Measurements from ENCODE around the gene CTNNAL1. TPM values are rescaled to one million over a fixed set of nuclear protein-coding genes. Genes with fewer than 3 reads are reported as not detected.
A peak's percentile ranks its signal among the peaks of the same experiment; 100 is the strongest.

CTNNAL1 gene
- total and polyA plus RNA-seq, 9 of the 15 experiments (the other 6 are each of a cell fraction or from before 2014, with no cell fraction given): 23.2 to 78.0 (median 46.7) TPM

- Histone ChIP-seq H3K79me2 (ENCODE audit: control insufficient read depth, insufficient read depth, low read length) (no peaks in the 10 kb centered on the region), H3K9me1 (ENCODE audit: control insufficient read depth, insufficient read depth, low read length) (no peaks in the 10 kb centered on the region), H3K4me2 (ENCODE audit: insufficient read depth, low read length) (peak overlapping the region; percentile 1; the same call in 1 of the 2 replicates), H3K9ac (ENCODE audit: insufficient read depth in 1 of 2, low read depth in 2 of 2, low read length in 2 of 2) (no peak overlapping the region), H3K4me1 (replicated peaks in 1 of 2; ENCODE audit: control insufficient read depth in 2 of 2, insufficient read depth in 2 of 2, low read length in 2 of 2) (peaks cover 0 to 12% of the 10 kb centered on the region in 2 experiments; a peak in 3 of 5 replicates), H3K27ac (ENCODE audit: extremely low read depth, low read depth, low read length) (no peak overlapping the region), H4K20me1 (replicated peaks; ENCODE audit: control insufficient read depth, insufficient read depth, low read length) (no peaks in the 10 kb centered on the region), H3K4me3 (no peak overlapping the region), H3K9me3 (replicated peaks; ENCODE audit: control insufficient read depth, insufficient read depth, low read depth, low read length) (no peaks in the 10 kb centered on the region), H3K27me3 (ENCODE audit: control insufficient read depth in 2 of 2, insufficient read depth in 2 of 2, low read length in 2 of 2) (no peaks in the 10 kb centered on the region), H3K36me3 (ENCODE audit: control insufficient read depth, insufficient read depth, low read length) (peaks cover 86% of the 10 kb centered on the region), H2AFZ (ENCODE audit: low read depth, low read length) (no peak overlapping the region)
- BruUV-seq (replicated peaks): no TSS peak
- in situ Hi-C loops (cut with MboI): no loop called here
- intact Hi-C loops (cut with micrococcal nuclease): no loop called here
- ChIA-PET POLR2A (interaction anchor here (0.6 kb wide), 1 partner anchor 13 kb away, joined by 3 read pairs; no protein-coding TSS in a partner anchor), CTCF (ENCODE audit: low intra/inter-chr PET ratio) (no interaction called here)
- peak; percentile 39; the same call in 1 of the 3 replicates for ATAC-seq
- peak; percentile 65 for FAIRE-seq
- DNase-seq (ENCODE audit: extremely low read depth in 1 of 4, low spot score in 3 of 4): peak in 1 of 4 experiments; percentile 6
- 16% methylated on average over 2 of the region's 2 CpGs for WGBS (ENCODE audit: insufficient coverage, low coverage, missing lambda C conversion rate)
- TF ChIP-seq SNIP1 (IDR thresholded peaks at IDR 0.05; ENCODE audit: low read depth): no peak
- no peak for TF ChIP-seq ZNF551 (CRISPR knock-in tag; IDR thresholded peaks at IDR 0.05)
- no peak for TF ChIP-seq ZNF778 (CRISPR knock-in tag; IDR thresholded peaks at IDR 0.05)
- no peak for TF ChIP-seq ARID2 (IDR thresholded peaks at IDR 0.05)
- no peak for TF ChIP-seq CREBBP (IDR thresholded peaks at IDR 0.05; ENCODE audit: low read depth, low read length)
- no peak for TF ChIP-seq GATAD2B (IDR thresholded peaks at IDR 0.05; ENCODE audit: borderline replicate concordance)
- TF ChIP-seq ZFP1 (CRISPR knock-in tag; IDR thresholded peaks at IDR 0.05): no peak
- TF ChIP-seq MGA (IDR thresholded peaks at IDR 0.05): no peak
- no peak for TF ChIP-seq PURB (CRISPR knock-in tag; IDR thresholded peaks at IDR 0.05; ENCODE audit: low read depth)
- no peak for TF ChIP-seq PCBP2 (IDR thresholded peaks at IDR 0.05; ENCODE audit: low read depth, low read length, poor library complexity, severe bottlenecking)
- TF ChIP-seq TARDBP (IDR thresholded peaks at IDR 0.05): no peak
- no peak for TF ChIP-seq SUPT5H (IDR thresholded peaks at IDR 0.05)
- TF ChIP-seq KLF13 (tag; IDR thresholded peaks at IDR 0.05; ENCODE audit: borderline replicate concordance, low read depth): no peak
Observed at GRCh38 chr9:108903420-108904103, 109.7 kb downstream of the CTNNAL1 start.
